Measurements from ENCODE around the gene KANSL1.

Gene KANSL1

GRCh38 chr17:45987706-45988105 lies 205.5 kb downstream of the KANSL1 start:
- no peaks in the 10 kb centered on the region for H3K4me1 ChIP-seq (ENCODE audit: insufficient read depth, low read length)

GRCh38 chr17:45986056-45986455 lies 207.2 kb downstream of the KANSL1 start:
- Histone ChIP-seq H3K9ac (ENCODE audit: low read depth, low read length) (no peak overlapping the region), H3K4me1 (ENCODE audit: insufficient read depth, low read length) (no peaks in the 10 kb centered on the region), H3K36me3 (ENCODE audit: insufficient read depth, low read length) (no peaks in the 10 kb centered on the region), H3K9me3 (ENCODE audit: control insufficient read depth, insufficient read depth, low read length) (peaks cover 6% of the 10 kb centered on the region; the same call in 1 of the 2 replicates)

More at GRCh38 chr17:45987706-45988105, 205.5 kb downstream of the KANSL1 start:
- H3K9ac ChIP-seq (ENCODE audit: low read depth, low read length), result no peak overlapping the region
- H3K9me3 ChIP-seq (ENCODE audit: control insufficient read depth, insufficient read depth, low read length), result peaks cover 6% of the 10 kb centered on the region; the same call in 1 of the 2 replicates
- no peaks in the 10 kb centered on the region for H3K36me3 ChIP-seq (ENCODE audit: insufficient read depth, low read length)

- H3K4me1 ChIP-seq (ENCODE audit: insufficient read depth, low read length), result no peaks in the 10 kb centered on the region
- peaks cover 6% of the 10 kb centered on the region; the same call in 1 of the 2 replicates for H3K9me3 ChIP-seq (ENCODE audit: control insufficient read depth, insufficient read depth, low read length)
- H3K9ac ChIP-seq (ENCODE audit: low read depth, low read length), result no peak overlapping the region
- no peaks in the 10 kb centered on the region for H3K36me3 ChIP-seq (ENCODE audit: insufficient read depth, low read length)
Observed at GRCh38 chr17:45985447-45985846, 207.8 kb downstream of the KANSL1 start.

- Histone ChIP-seq H3K9me3 (ENCODE audit: control insufficient read depth, insufficient read depth, low read length) (no peaks in the 10 kb centered on the region), H3K36me3 (ENCODE audit: insufficient read depth, low read length) (no peaks in the 10 kb centered on the region), H3K9ac (ENCODE audit: low read depth, low read length) (no peak overlapping the region), H3K4me1 (ENCODE audit: insufficient read depth, low read length) (no peaks in the 10 kb centered on the region)
Observed at GRCh38 chr17:45984368-45984767, 208.9 kb downstream of the KANSL1 start.

GRCh38 chr17:45983614-45984310 lies 209.5 kb downstream of the KANSL1 start:
- no peaks in the 10 kb centered on the region for H3K36me3 ChIP-seq (ENCODE audit: insufficient read depth, low read length)
- no peaks in the 10 kb centered on the region for H3K9me3 ChIP-seq (ENCODE audit: control insufficient read depth, insufficient read depth, low read length)
- H3K9ac ChIP-seq (ENCODE audit: low read depth, low read length), result no peak overlapping the region
- no peaks in the 10 kb centered on the region for H3K4me1 ChIP-seq (ENCODE audit: insufficient read depth, low read length)

- no peaks in the 10 kb centered on the region for H3K36me3 ChIP-seq (ENCODE audit: insufficient read depth, low read length)
Observed at GRCh38 chr17:45982791-45983613, 210.2 kb downstream of the KANSL1 start.

GRCh38 chr17:45981306-45981705 lies 211.9 kb downstream of the KANSL1 start:
- H3K4me1 ChIP-seq (ENCODE audit: insufficient read depth, low read length), result no peaks in the 10 kb centered on the region
- H3K9ac ChIP-seq (ENCODE audit: low read depth, low read length), result no peak overlapping the region
- H3K36me3 ChIP-seq (ENCODE audit: insufficient read depth, low read length), result no peaks in the 10 kb centered on the region
- no peaks in the 10 kb centered on the region for H3K9me3 ChIP-seq (ENCODE audit: control insufficient read depth, insufficient read depth, low read length)

More at GRCh38 chr17:45982791-45983613, 210.2 kb downstream of the KANSL1 start:
- Histone ChIP-seq H3K9ac (ENCODE audit: low read depth, low read length) (no peak overlapping the region), H3K9me3 (ENCODE audit: control insufficient read depth, insufficient read depth, low read length) (no peaks in the 10 kb centered on the region), H3K4me1 (ENCODE audit: insufficient read depth, low read length) (no peaks in the 10 kb centered on the region)

GRCh38 chr17:45980855-45981254 lies 212.4 kb downstream of the KANSL1 start:
- Histone ChIP-seq H3K9me3 (ENCODE audit: control insufficient read depth, insufficient read depth, low read length) (no peaks in the 10 kb centered on the region), H3K9ac (ENCODE audit: low read depth, low read length) (no peak overlapping the region), H3K36me3 (ENCODE audit: insufficient read depth, low read length) (no peaks in the 10 kb centered on the region), H3K4me1 (ENCODE audit: insufficient read depth, low read length) (no peaks in the 10 kb centered on the region)

Measured in ES-I3 (cell line).